NCI-H2227 treated with DMSO at 0.1 percent for 48 hours (cell line): Measurements from ENCODE around the gene NTN1.
"Not testable (repeated sequence)": the region's sequence is repeated elsewhere in the genome, so short reads cannot be mapped to it uniquely, and the experiment has no call there.

ENCODE experiments used
- DNase-seq: peaks from one replicate; lab custom pipeline; 2025; lab: John Stamatoyannopoulos, UW

The NTN1 gene

DNA sequence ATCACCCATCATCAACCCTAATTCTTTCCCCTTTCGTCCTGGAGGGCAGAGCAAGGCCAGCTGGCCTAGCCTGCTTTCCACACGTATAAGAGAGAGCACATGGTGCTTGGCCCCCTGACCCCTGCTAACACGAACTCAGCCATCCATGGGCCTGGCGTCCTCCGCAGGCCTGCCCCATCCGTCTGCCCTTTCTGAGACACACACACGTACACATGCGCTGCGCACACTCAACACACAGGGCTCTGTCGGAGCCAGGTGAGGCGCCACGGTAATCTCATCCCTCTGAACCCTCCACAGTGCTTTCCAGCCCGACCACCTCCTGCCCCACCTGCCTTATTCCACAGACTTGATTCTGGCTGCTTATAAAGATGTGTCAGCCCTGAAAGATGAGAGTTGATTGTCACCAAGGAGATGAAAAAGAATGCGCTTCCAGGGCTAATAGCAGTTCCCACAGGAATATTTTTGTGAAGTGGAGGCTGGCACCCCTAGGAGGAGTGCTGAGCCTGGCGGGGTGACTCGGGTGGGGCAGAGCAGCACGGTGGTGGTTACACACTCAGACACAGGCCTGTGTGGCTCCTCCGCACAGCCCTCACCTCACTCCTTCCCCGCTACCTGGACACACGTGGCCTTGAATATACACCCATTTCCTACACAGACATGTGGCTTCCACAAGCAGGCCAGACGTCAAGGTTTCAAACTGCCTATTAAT, 228.1 kb downstream of the NTN1 start:
- DNase-seq, result no peak

DNA sequence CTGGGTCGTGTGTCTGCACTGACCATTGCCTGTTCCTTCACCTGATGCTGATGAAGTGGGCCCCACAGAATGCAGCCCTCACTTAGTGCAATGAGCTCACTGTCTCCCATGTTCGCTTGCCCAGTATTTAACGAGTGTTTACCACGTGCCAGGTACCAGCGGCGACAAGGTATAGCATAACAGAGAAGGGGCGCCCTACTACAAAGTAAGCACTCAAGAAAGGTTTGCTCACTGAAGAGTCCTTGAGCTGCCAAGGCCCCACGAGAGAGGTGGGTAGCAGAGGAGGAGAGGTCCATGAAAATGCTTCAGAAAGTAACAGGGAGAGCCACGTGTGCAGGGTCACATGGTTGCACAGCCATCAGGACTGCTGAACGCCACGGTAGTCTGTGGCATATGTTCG, 230.0 kb downstream of the NTN1 start:
- DNase-seq, result no peak

DNA sequence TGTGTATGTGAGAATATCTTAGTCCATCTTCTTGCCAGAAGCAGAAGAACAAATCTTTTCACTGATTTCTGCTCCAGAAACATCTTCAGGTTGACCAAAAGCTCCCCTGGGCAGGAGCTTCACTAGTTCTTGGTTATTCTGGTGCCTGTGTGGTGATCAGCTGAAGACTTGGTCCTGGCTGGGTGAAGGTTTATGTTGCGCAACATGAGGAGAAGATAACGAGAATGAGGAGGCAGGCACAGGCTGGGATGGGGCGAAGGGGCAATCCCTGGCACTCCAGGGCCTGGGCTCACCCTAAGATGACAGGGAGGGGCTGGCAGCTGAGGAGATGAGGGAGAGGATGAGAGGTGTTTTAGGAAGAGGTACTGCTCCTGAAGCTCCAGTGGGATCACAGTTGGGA, 232.0 kb downstream of the NTN1 start:
- no peak for DNase-seq

DNA sequence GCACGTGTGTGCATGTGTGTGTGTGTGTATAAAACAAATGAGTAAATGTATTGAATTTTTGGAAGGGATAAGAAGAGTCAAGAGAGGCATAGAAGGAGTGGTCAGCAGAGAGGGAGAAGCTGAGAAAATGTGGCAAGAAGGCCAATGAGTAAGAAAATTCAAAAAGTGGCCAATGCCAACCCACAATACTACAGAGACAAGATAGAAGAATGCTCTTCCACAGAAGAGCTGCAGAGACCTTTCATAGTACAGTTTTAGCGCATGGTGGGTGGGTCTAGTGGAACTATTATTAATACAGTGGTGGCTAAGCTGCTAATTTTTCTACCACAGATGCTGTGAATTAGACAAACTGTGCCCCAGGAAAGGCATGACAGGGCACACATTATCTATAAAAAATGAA, 233.5 kb downstream of the NTN1 start:
- DNase-seq, result no peak

DNA sequence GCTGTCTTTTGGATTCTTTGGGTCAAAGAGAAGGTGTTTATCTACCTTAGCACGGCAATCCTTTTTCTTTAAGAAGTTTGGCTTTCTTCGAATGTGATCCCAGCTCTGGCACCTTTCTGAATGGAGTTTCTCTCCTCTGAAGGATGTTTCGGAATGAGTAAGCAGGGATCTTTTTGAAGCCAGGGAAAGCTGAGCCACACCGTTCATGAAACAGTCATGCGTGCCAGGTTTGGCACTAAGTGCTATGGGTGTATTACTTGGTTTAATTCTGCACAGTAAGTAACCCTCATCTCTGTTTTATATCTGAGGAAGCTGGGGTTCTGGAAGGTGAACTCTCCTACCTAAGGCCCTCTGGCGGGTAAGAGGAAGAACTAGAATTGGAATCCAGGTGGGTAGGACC, 234.5 kb downstream of the NTN1 start:
- no peak for DNase-seq

DNA sequence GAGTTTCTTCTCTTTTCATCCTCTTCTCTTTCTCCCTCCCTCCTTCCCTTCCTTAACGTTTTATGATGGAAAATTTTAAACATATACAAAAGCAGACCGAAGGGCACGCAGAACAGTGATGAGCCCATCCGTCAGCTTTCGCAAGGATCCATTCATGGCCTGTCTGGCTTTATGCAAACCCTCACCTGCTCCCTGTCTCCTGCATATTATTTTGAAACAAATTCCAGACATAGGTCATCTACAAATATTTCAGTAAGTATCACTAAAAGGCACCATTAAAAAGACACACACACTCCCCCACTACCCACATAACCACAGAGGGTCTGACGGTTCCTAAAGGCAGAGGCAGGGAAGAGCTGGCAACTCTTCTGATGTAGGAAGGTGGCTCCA, 235.0 kb downstream of the NTN1 start:
- DNase-seq, result no peak

GRCh38 chr17:9256751-9257629, 235.7 kb downstream of the NTN1 start:
- DNase-seq, result no peak

GRCh38 chr17:9257630-9257965, 236.3 kb downstream of the NTN1 start:
- DNase-seq, result not testable (repeated sequence)

- DNase-seq, result no peak
Observed at GRCh38 chr17:9258115-9259015, 237.1 kb downstream of the NTN1 start.

DNA sequence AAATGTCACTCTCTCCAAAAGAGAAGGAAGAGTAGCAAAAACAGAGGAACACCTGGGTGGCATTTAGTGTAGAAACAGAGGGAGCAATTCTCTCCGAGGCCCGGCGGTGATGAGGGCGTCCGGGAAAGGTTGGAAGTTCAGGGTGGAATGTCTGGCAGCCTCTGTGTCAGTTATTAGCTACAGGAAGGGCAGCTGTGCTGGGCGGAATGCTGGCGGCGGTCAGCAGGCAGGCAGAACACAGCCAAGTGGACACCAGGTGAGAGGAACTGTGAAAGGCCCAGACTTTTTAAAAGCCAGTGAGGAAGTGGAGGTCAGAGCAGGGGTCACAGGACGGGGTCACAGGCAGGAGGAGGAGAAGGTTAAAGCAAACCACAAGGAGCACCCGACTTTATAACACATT, 238.1 kb downstream of the NTN1 start:
- DNase-seq, result peak; percentile 1

- no peak for DNase-seq
Observed at GRCh38 chr17:9261081-9262012, 240.0 kb downstream of the NTN1 start.

DNA sequence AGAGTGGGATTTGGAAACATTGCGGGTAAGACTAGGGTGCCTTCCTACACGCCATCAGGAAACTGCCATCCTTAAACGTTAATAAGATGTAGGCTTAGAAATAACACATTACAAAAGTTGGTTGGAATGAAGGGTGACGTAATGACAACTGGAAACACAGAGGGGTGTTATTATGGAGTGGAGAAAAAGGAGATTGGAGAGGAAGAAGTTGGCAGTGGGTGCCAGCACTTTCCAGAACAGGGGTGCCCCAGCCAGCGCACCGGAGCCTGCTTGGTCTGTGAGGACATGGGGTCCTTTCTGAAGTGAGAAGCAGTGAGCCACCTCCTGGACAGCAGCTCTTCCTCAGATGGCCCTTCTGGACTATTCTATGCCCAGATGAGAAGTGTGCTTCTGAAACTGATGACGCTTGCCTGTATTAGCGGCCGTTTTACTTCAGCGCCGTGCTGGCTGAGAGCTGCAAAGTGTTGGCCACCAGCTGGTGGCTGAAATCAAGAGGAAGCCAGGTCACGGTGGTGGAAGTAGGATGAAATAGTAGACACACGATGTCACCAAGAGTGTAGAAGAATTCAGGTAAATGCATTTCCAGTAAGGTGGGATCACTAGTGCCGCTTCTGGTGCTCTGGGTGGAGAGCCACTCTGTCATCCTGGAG, 244.8 kb downstream of the NTN1 start:
- no peak for DNase-seq

DNA sequence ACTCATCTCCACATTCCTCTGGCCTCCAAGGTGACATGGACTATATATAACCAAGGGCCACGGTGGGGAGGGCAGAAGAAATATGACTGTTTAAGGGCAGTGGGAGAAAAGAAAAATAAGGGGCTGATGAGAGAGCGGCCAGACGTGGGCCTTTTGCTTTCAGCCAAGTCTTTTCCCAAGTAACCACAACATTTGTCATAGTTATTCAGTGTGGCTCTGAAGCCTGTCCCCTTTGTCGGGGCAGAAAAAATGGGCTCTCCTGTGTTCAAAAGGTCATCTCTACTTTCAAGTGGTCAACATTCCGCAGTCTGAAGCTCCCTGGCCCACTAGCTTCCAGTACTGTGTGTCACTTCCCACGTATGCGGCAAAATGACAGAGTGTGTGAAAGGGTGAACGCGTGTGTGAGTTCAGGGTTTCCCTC, 245.4 kb downstream of the NTN1 start:
- DNase-seq, result no peak

- no peak for DNase-seq
Observed at GRCh38 chr17:9268546-9268945, 247.2 kb downstream of the NTN1 start.

DNA sequence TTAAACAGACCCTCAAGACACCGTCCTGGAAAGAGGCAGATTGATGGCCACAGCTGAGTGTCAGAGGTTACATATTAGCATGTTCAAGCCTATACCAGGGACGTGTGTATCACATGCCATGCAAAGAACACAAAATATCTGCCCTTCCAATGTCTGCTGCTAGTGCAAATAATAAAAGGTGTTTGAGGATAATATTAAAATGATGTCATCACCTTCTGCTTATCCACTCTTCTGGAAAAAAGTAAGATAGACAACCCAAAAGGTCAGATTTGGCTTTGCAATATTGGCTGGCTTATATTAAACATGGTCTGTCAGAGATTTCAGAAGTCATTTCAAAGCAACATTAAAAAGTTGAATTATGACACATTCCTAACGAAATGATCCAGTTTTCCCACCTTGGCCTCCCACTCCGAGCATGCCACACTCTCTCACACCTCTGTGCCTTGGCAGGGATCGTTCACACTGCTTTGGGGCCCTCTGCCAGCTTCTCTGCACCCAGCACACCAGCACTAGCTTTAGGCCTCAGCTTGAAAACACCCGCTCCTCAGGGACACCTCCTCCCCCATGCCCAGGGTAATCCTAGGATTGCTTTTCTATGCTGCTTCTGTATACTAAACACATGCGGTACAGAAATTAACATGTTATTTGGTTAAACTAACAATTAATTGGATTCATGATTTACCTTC, 248.2 kb downstream of the NTN1 start:
- DNase-seq, result no peak

DNA sequence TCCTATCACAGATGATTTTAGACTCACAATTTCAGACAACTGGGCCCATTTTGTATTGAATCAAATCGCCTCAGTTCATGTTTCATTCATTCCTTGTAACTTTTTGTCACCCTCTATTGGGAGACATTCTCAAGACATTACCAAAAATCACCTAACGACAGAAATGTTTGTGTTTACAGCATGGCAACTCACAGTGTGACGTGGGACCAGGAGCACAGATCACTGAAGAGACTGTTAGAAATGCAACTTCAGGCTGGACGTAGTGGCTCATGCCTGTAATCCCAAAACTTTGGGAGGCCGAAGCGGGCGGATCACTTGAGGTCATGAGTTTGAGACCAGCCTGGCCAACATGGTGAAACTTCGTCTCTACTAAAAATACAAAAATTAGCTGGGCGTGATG, 249.6 kb downstream of the NTN1 start:
- no peak for DNase-seq

DNA sequence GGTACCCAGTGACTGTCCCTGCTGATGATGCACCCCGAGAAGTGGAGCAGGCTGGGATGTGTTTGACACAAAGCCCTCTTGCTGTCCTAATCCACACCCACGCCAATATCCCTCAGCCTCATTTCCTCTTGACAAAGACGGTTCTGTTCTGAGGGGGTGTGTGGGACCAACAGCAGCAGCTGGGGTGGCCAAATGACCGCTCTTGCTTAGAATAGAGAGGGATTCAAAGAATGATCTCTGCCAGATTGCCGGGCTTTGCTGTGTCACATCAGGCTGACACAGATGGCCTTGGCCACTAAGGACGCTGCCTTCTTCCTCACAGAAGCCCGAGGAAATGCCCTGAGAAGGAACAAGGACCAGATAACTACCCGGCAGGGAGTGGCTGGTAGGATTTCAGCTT, 250.7 kb downstream of the NTN1 start:
- DNase-seq, result no peak

- DNase-seq, result no peak
Observed at GRCh38 chr17:9272501-9273200, 251.3 kb downstream of the NTN1 start.
